ENCODE data around the gene OGDH.
"Not testable (repeated sequence)": the region's sequence is repeated elsewhere in the genome, so short reads cannot be mapped to it uniquely, and the experiment has no call there.

OGDH gene

DNA sequence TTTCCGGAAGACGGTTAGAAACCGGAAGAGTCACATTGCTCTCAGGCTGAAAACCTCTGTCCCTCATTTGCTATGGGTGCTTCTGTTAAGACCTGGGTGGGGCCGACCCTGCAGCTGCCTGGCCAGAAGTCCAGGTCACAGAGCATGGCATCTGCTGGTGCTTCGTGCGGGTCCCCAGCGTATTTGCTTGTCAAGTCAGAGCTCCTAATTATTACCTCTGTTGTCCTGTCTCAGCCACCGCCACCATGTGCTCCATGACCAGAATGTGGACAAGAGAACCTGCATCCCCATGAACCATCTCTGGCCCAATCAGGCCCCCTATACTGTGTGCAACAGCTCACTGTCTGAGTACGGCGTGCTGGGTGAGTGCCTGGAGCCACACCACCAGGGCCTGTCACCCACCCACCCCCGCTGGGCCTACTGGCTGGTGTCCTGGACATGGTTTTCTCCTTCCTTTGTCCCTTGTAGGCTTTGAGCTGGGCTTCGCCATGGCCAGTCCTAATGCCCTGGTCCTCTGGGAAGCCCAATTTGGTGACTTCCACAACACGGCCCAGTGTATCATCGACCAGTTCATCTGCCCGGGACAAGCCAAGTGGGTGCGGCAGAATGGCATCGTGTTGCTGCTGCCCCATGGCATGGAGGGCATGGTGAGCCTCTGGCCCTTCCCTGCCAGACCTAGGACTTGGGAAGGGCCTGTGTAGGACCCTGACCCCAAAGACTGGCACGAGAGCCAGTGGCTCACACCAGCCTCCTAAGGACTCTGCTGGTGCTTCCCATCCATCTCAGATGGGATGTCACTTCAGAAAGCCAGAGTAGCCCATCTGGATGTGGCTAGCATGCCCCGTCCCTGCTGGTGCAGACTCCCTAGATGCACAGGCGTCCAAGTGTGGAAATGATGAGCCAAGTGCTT lies 91.0 kb downstream of the OGDH start:
- TF ChIP-seq, protein P1, sequence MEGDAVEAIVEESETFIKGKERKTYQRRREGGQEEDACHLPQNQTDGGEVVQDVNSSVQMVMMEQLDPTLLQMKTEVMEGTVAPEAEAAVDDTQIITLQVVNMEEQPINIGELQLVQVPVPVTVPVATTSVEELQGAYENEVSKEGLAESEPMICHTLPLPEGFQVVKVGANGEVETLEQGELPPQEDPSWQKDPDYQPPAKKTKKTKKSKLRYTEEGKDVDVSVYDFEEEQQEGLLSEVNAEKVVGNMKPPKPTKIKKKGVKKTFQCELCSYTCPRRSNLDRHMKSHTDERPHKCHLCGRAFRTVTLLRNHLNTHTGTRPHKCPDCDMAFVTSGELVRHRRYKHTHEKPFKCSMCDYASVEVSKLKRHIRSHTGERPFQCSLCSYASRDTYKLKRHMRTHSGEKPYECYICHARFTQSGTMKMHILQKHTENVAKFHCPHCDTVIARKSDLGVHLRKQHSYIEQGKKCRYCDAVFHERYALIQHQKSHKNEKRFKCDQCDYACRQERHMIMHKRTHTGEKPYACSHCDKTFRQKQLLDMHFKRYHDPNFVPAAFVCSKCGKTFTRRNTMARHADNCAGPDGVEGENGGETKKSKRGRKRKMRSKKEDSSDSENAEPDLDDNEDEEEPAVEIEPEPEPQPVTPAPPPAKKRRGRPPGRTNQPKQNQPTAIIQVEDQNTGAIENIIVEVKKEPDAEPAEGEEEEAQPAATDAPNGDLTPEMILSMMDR (IDR thresholded peaks at IDR 0.05; ENCODE audit: borderline replicate concordance, insufficient read depth, low read depth, low read length), result no peak

DNA sequence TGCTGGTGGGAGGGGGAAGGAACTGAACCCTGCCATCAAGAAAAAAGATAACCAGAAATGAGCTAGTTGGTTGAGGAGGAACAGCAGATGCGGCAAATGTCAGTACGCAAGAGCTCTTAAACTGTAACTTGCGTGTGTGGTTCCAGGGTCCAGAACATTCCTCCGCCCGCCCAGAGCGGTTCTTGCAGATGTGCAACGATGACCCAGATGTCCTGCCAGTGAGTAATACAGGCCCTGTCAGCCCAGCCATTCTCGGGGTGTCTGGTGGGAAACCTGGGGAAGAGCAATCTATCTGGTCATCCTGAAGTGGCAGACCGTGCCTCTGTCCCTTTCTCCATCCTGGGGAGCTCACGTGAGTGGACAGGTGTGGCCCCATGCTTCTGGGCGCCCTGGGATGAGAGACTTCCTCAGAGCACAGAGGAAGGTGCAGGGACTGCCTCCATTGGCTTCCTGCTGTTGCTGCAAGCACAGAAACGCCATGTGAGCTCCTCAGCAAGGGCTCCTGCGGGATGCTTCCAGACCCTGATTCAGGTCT lies 91.7 kb downstream of the OGDH start:
- TF ChIP-seq, protein P1 (IDR thresholded peaks at IDR 0.05; ENCODE audit: borderline replicate concordance, insufficient read depth, low read depth, low read length), result no peak
- H3K4me3 ChIP-seq (ENCODE audit: low read depth, low read length), result no peak overlapping the region

More for the DNA sequence above, 91.0 kb downstream of the OGDH start:
- H3K4me3 ChIP-seq (ENCODE audit: low read depth, low read length), result no peak overlapping the region

DNA sequence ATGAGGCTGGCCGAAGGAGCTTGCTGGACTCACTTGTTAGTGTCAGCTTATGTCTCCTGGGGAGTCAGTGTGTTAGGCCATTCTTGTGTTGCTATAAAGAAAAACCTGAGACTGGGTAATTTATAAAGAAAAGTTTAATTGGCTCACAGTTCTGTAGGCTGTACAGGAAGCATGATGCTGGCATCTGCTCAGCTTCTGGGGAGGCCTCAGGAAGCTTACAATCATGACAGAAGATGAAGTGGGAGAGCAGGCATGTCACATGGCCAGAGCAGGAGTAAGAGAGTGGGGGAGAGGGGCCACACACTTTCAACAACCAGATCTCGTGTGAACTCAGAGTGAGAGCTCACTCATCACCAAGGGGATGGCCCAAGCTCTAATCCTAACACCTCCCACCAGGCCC lies 93.2 kb downstream of the OGDH start:
- H3K4me3 ChIP-seq (ENCODE audit: low read depth, low read length), result not testable (repeated sequence)

DNA sequence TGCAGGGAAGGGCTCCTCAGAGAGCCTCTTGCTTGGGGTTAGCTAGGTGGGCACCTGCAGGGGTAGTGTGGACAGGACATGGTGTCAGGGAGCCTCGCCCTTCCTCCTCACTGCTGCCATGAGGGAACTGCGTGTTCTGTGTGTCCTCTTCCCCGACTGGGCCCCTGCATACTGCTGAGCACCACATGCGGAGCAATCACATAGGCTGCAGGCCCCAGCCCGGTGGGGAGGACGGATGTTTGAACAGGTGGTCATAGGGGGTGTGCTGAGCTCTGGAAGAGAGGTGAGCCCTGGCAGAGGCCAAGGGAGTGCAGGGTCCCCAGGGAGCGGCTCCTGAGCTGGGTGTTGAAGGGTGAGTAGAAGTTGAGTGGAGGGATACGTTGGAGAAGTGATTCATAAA lies 93.9 kb downstream of the OGDH start:
- TF ChIP-seq, protein P1 (IDR thresholded peaks at IDR 0.05; ENCODE audit: borderline replicate concordance, insufficient read depth, low read depth, low read length), result no peak

DNA sequence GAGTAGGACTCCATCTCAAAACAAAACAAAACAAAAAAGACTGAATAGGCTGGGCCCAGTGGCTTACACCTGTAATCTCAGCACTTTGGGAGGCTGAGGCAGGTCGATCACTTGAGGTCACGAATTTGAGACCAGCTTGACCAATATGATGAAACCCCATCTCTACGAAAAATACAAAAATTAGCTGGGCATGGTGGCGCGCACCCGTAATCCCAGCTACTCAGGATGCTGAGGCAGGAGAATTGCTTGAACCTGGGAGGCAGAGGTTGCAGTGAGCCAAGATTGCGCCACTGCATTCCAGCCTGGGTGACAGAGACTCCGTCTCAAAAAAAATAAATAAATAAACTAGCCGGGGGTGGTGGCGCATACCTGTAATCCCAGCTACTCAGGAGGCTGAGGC lies 97.0 kb downstream of the OGDH start:
- not testable (repeated sequence) for H3K4me3 ChIP-seq (ENCODE audit: low read depth, low read length)

More for the DNA sequence above, 93.9 kb downstream of the OGDH start:
- no peak overlapping the region for H3K4me3 ChIP-seq (ENCODE audit: low read depth, low read length)

DNA sequence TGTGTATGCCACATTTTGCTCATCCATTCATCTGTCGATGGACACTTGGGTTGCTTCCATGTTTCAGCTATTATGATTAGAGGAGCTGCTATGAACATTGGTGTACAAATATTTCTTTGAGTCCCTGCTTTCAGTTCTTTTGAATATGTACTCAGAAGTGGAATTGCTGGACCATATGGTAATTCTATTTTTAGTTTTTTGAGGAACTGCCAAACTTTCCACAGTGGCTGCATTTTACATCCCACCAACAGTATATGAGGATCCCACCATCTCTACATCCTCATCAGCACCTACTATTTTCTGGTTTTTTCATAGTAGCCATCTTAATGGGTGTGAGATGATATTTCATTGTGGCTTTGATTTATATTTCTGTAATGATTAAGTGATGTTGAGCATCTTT lies 97.5 kb downstream of the OGDH start:
- H3K4me3 ChIP-seq (ENCODE audit: low read depth, low read length), result no peak overlapping the region
- TF ChIP-seq, protein P1 (IDR thresholded peaks at IDR 0.05; ENCODE audit: borderline replicate concordance, insufficient read depth, low read depth, low read length), result no peak

DNA sequence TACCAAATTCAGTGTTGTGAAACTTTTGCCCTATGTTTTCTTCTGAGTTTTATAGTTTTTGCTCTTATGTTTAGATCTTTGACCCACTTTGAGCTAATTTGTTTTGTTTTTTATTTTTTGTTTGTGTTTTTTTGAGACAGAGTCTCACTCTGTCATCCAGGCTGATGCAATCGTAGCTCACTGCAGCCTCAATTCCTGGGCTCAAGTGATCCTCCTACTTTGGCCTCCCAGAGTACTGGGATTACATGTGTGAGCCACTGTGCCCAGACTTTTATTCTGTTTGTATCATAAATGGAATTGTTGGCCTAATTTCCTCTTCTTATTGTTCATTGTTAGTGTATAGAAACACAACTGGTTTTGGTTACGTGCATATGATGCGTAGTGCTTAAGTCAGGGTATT lies 99.0 kb downstream of the OGDH start:
- H3K4me3 ChIP-seq (ENCODE audit: low read depth, low read length), result no peak overlapping the region
- TF ChIP-seq, protein P1 (IDR thresholded peaks at IDR 0.05; ENCODE audit: borderline replicate concordance, insufficient read depth, low read depth, low read length), result no peak
